HepG2 (cell line): Measurements from ENCODE around the gene CYP2A13. TPM values are rescaled to one million over a fixed set of nuclear protein-coding genes. Genes with fewer than 3 reads are reported as not detected.

Source experiments
- ATAC-seq: fragments of 200-7000 bp; cut with Tn5 transposase; 3 replicates; pipeline ENCODE4 v1.9.1; 2020; ENCODE audit warnings: mild to moderate bottlenecking, moderate library complexity
- BruUV-seq: library from RNA; stranded (reverse); fragments of 400-500 nt; replicated peaks from 2 replicates; lab custom pipeline; 2021; lab: Mats Ljungman, UMichigan
- CTCF ChIA-PET: fragments of 300-600 bp; formaldehyde crosslinking; extraction: SDS; loops from one replicate; lab custom pipeline; 2021; ENCODE audit warnings: low total read pairs, inconsistent platforms, low intra/inter-chr PET ratio; lab: Yijun Ruan, JAX
- POLR2A ChIA-PET: fragments of 350-600 bp; sonication (Branson Sonifier 250); formaldehyde crosslinking; loops from one replicate; lab custom pipeline; 2020; ENCODE audit warnings: antibody characterized with exemption, inconsistent platforms; lab: Yijun Ruan, JAX
- DNase-seq: peaks from one replicate; pipeline ENCODE4 v3.0.0-alpha.2; 2015; ENCODE audit warnings: low spot score
- FAIRE-seq: peaks from 3 replicates; lab custom pipeline; 2011; peaks lifted over from hg19 to GRCh38; lab: Jason Lieb, UNC
- H2AFZ ChIP-seq: one replicate; pipeline ENCODE4 v1.6.1; 2011; ENCODE audit warnings: low read length, inconsistent platforms
- H3K27ac ChIP-seq: fragments of 300-600 bp; 3 replicates; pipeline ENCODE4 v1.8.0; 2011; ENCODE audit warnings: mixed run types, mild to moderate bottlenecking, mixed read lengths, low read length, inconsistent platforms; ENCODE audit not compliant: insufficient read depth; ENCODE audit errors: extremely low read length
- H3K27me3 ChIP-seq, 2 experiments: fragments of 200-600 bp in 1 of 2; 2 replicates in 1 of 2; 3 replicates in 1 of 2; pipeline versions ENCODE4 v1.6.0 to v1.8.0; 2011; ENCODE audit warnings: low read length in 2 of 2, mild to moderate bottlenecking in 2 of 2, moderate library complexity in 2 of 2, inconsistent platforms in 1 of 2; ENCODE audit not compliant: insufficient read depth in 2 of 2, control insufficient read depth in 1 of 2
- H3K36me3 ChIP-seq, 2 experiments: fragments of 200-600 bp in 1 of 2; replicated peaks in 1 of 2; 2 replicates in 1 of 2; 3 replicates in 1 of 2; pipeline versions ENCODE4 v1.5.1 to v1.8.0; 2011; ENCODE audit warnings: low read length in 2 of 2, inconsistent platforms in 1 of 2; ENCODE audit not compliant: insufficient read depth in 2 of 2, control insufficient read depth in 1 of 2
- H3K4me1 ChIP-seq: 2 replicates; pipeline ENCODE4 v1.5.1; 2012; ENCODE audit warnings: low read length, inconsistent platforms; ENCODE audit not compliant: insufficient read depth
- H3K4me2 ChIP-seq: 2 replicates; pipeline ENCODE4 v1.6.0; 2011; ENCODE audit warnings: low read depth, low read length, inconsistent platforms
- H3K4me3 ChIP-seq, 3 experiments: fragments of 200-600 bp in 1 of 3; sonication (generic), shearing (Covaris generic) in 1 of 3; replicated peaks in 1 of 3; 2 replicates each; pipeline ENCODE4 v1.5.1; 2011 to 2016; ENCODE audit warnings: low read length in 3 of 3, inconsistent platforms in 2 of 3, low read depth in 2 of 3, mild to moderate bottlenecking in 2 of 3, control low read depth in 1 of 3, mixed read lengths in 1 of 3; ENCODE audit not compliant: insufficient read depth in 1 of 3
- H3K79me2 ChIP-seq: one replicate; pipeline ENCODE4 v1.6.1; 2011; ENCODE audit warnings: low read length, inconsistent platforms; ENCODE audit not compliant: insufficient read depth
- H3K9ac ChIP-seq: 2 replicates; pipeline ENCODE4 v1.6.0; 2011; ENCODE audit warnings: mild to moderate bottlenecking, low read depth, low read length, inconsistent platforms; ENCODE audit not compliant: insufficient read depth
- H3K9me3 ChIP-seq: 2 replicates; pipeline ENCODE4 v1.5.1; 2012; ENCODE audit warnings: mild to moderate bottlenecking, low read length
- H4K20me1 ChIP-seq: 2 replicates; pipeline ENCODE4 v1.6.0; 2011; ENCODE audit warnings: inconsistent platforms, mild to moderate bottlenecking, low read length, moderate library complexity; ENCODE audit not compliant: insufficient read depth
- CC2D1A ChIP-seq: sonication (generic); formaldehyde crosslinking; IDR thresholded peaks from 2 replicates; pipeline ENCODE4 v1.8.1; 2023; ENCODE audit warnings: mild to moderate bottlenecking, missing genetic modification reagents
- CREM ChIP-seq, 2 experiments: sonication (generic) in 1 of 2; formaldehyde crosslinking in 1 of 2; IDR thresholded peaks; 2 replicates each; pipeline versions ENCODE4 v1.4.0 to v1.6.1; 2016 to 2020; ENCODE audit warnings: antibody characterized with exemption in 1 of 2, mild to moderate bottlenecking in 1 of 2, missing genetic modification reagents in 1 of 2
- HCFC1 ChIP-seq: fragments of 150-350 bp; IDR thresholded peaks from 2 replicates; pipeline ENCODE4 v1.6.1; 2014; ENCODE audit warnings: low read depth, low read length
- HMG20B ChIP-seq: conservative IDR thresholded peaks from 2 replicates; pipeline ENCODE4 v1.6.1; 2016; ENCODE audit warnings: missing genetic modification reagents, missing compliant biosample characterization
- HOXD1 ChIP-seq: sonication (generic); formaldehyde crosslinking; IDR thresholded peaks from 2 replicates; pipeline ENCODE4 v1.5.0; 2020; ENCODE audit warnings: missing genetic modification reagents
- IRF2 ChIP-seq: IDR thresholded peaks from 2 replicates; pipeline ENCODE4 v1.6.1; 2018; ENCODE audit warnings: missing genetic modification reagents, missing compliant biosample characterization
- MBD4 ChIP-seq: IDR thresholded peaks from 2 replicates; pipeline ENCODE4 v1.6.1; 2012; ENCODE audit warnings: low read length, inconsistent platforms, borderline replicate concordance
- NFATC3 ChIP-seq: sonication (generic); formaldehyde crosslinking; IDR thresholded peaks from 2 replicates; pipeline ENCODE4 v1.5.1; 2020; ENCODE audit warnings: mild to moderate bottlenecking, missing genetic modification reagents
- NFIC ChIP-seq: IDR thresholded peaks from 2 replicates; pipeline ENCODE4 v1.6.1; 2012; ENCODE audit warnings: mild to moderate bottlenecking, low read length, inconsistent platforms
- NFYB ChIP-seq: sonication (generic); formaldehyde crosslinking; IDR thresholded peaks from 2 replicates; pipeline ENCODE4 v1.4.0; 2020; ENCODE audit warnings: missing genetic modification reagents
- ZBTB42 ChIP-seq: sonication (generic); formaldehyde crosslinking; IDR thresholded peaks from 2 replicates; pipeline ENCODE4 v1.5.0; 2020; ENCODE audit warnings: mild to moderate bottlenecking, missing genetic modification reagents
- ZNF138 ChIP-seq: sonication (generic); formaldehyde crosslinking; IDR thresholded peaks from 2 replicates; pipeline ENCODE4 v1.5.0; 2020; ENCODE audit warnings: mild to moderate bottlenecking, low read depth, missing genetic modification reagents
- ZNF563 ChIP-seq: sonication (generic); formaldehyde crosslinking; IDR thresholded peaks from 2 replicates; pipeline ENCODE4 v1.8.0; 2022; ENCODE audit warnings: mild to moderate bottlenecking, moderate library complexity, missing genetic modification reagents
- ZNF567 ChIP-seq: sonication (generic); formaldehyde crosslinking; IDR thresholded peaks from 2 replicates; pipeline ENCODE4 v1.8.1; 2023; ENCODE audit warnings: mild to moderate bottlenecking, missing genetic modification reagents, borderline replicate concordance
- ZNF569 ChIP-seq: sonication (generic); formaldehyde crosslinking; IDR thresholded peaks from 2 replicates; pipeline ENCODE4 v1.5.0; 2020; ENCODE audit warnings: mild to moderate bottlenecking, missing genetic modification reagents, moderate library complexity, borderline replicate concordance
- ZNF570 ChIP-seq: sonication (generic); formaldehyde crosslinking; IDR thresholded peaks from 2 replicates; pipeline ENCODE4 v1.4.0; 2020; ENCODE audit warnings: mild to moderate bottlenecking, missing genetic modification reagents, borderline replicate concordance
- WGBS: methylation state at CpG from one replicate; pipeline ENCODE4 v1.1.6; 2017; ENCODE audit warnings: low lambda C conversion rate; 5-methylcytosine and 5-hydroxymethylcytosine counted together
- in situ Hi-C: cut with HindIII; loops from 2 replicates; pipeline ENCODE4 v1.10.0; 2017; ENCODE audit warnings: low pct_unique_long_range_greater_than_20kb; ENCODE audit not compliant: extremely low pct_ligation_motif_present
- intact Hi-C: fragments of 100-400 bp; cut with micrococcal nuclease; formaldehyde crosslinking; loops from one replicate; pipeline ENCODE4 v1.10.0; 2022; ENCODE audit not compliant: unreplicated experiment
- polyA plus RNA-seq, 8 experiments: library from polyadenylated mRNA; depleted of rRNA in 3 of 8; stranded (reverse) in 7 of 8; unstranded in 1 of 8; fragments of >200 nt; fragmentation: Illumina TruSeq in 4 of 8; extraction: Trizol in 4 of 8; gene quantifications; 2 replicates each; pipeline versions ENCODE4 v1.2.1 to v1.2.3, GENCODE V29; 2011 to 2016; ENCODE audit warnings: low read depth in 4 of 8, missing spikeins in 1 of 8, mixed read lengths in 1 of 8; ENCODE audit not compliant: insufficient read depth in 1 of 8
- total RNA-seq, 5 experiments: library from RNA; depleted of rRNA; stranded (reverse); fragments of >200 nt; fragmentation: Illumina TruSeq; extraction: Trizol; gene quantifications; 2 replicates each; pipeline ENCODE4 v1.2.3, GENCODE V29; 2016; ENCODE audit warnings: low read depth in 1 of 5
- TF ChIP-seq, protein P1 (sequence below): sonication (generic); formaldehyde crosslinking; IDR thresholded peaks from 2 replicates; pipeline ENCODE4 v1.5.0; 2020; ENCODE audit warnings: mild to moderate bottlenecking, missing genetic modification reagents
- TF ChIP-seq, protein P2 (sequence below): sonication (generic); formaldehyde crosslinking; IDR thresholded peaks from 2 replicates; pipeline ENCODE4 v1.5.0; 2020; ENCODE audit warnings: mild to moderate bottlenecking, missing genetic modification reagents
- TF ChIP-seq, protein P3 (sequence below): sonication (generic); formaldehyde crosslinking; IDR thresholded peaks from 2 replicates; pipeline ENCODE4 v1.5.1; 2020; ENCODE audit warnings: missing genetic modification reagents, mild to moderate bottlenecking, borderline replicate concordance

CYP2A13 gene
- total and polyA plus RNA-seq, 2 of the 13 experiments (the other 11 are each of a cell fraction or from before 2014, with no cell fraction given): not detected

DNA sequence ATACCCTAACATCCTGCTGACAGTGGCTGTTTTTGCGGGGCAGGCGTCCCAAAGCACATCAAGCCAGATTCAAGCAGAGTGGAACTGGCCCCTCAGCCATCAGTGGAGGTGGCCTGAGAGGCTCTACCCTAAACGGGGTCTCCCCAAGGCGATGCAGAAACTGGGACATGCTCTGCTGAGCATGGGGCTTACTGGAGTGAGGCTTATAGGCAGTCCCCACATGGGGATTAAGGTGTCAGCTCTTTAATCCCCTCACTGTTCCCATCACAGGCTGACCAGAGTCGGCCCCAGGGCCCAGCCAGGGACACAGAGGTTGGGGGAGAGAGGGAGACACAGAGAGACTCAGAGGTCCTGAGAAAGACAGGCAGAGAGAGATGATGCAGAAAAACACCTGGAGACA, 42.9 kb downstream of the CYP2A13 start (continued):
- TF ChIP-seq HCFC1 (no peak), ZNF138 (CRISPR knock-in tag) (no peak), HMG20B (CRISPR knock-in tag) (no peak), NFYB (CRISPR knock-in tag) (no peak)

DNA sequence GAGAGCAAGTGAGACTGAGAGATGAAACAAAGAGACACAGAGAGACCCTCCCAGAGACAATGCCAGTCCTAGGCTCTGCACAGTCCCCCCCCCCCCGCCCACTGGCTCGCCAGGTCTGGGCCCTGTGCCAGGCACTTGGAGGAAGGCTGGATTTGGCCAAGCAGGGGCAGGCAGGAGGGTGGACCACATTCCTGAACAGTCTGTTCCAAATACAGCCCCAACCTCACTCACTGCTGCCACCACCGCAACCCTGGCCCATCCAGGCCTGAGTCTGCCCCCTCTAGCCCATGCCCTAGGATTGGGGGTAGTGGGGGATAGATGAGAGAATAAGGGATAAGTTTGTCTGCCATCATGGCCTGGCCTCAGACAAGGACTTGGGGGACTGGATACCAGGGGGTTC, 45.0 kb downstream of the CYP2A13 start:
- Histone ChIP-seq H3K27me3 (peaks cover 1 to 4% of the 10 kb centered on the region in 2 experiments; a peak in 4 of 5 replicates), H3K27ac (no peak overlapping the region), H3K79me2 (no peaks in the 10 kb centered on the region), H2AFZ (no peak overlapping the region), H3K36me3 (no peaks in the 10 kb centered on the region), H4K20me1 (no peaks in the 10 kb centered on the region), H3K9ac (no peak overlapping the region), H3K4me1 (no peaks in the 10 kb centered on the region), H3K9me3 (no peaks in the 10 kb centered on the region), H3K4me3 (no peak overlapping the region), H3K4me2 (no peak overlapping the region)
- DNase-seq (no peak), FAIRE-seq (no peak), ATAC-seq (no peak)
- intact Hi-C loops: no loop called here
- CTCF ChIA-PET: no interaction called here
- POLR2A ChIA-PET: no interaction called here
- in situ Hi-C loops: loop anchor here (10.0 to 25.0 kb wide), 2 partner anchors 318 to 471 kb away; no protein-coding TSS in a partner anchor
- 17% methylated on average over 2 of the region's 3 CpGs for WGBS
- BruUV-seq: no TSS peak
- TF ChIP-seq ZNF570 (CRISPR knock-in tag) (no peak), CC2D1A (no peak), ZBTB42 (no peak), CREM (IDR thresholded peaks at IDR 0.05) (no peak), CREM (CRISPR knock-in tag; IDR thresholded peaks at IDR 0.05) (no peak), ZNF567 (CRISPR knock-in tag) (no peak), NFIC (no peak), IRF2 (no peak), ZNF569 (CRISPR knock-in tag) (no peak), NFATC3 (no peak), HOXD1 (CRISPR knock-in tag) (no peak), MBD4 (no peak), ZNF563 (CRISPR knock-in tag) (no peak)
- TF ChIP-seq, protein P1, sequence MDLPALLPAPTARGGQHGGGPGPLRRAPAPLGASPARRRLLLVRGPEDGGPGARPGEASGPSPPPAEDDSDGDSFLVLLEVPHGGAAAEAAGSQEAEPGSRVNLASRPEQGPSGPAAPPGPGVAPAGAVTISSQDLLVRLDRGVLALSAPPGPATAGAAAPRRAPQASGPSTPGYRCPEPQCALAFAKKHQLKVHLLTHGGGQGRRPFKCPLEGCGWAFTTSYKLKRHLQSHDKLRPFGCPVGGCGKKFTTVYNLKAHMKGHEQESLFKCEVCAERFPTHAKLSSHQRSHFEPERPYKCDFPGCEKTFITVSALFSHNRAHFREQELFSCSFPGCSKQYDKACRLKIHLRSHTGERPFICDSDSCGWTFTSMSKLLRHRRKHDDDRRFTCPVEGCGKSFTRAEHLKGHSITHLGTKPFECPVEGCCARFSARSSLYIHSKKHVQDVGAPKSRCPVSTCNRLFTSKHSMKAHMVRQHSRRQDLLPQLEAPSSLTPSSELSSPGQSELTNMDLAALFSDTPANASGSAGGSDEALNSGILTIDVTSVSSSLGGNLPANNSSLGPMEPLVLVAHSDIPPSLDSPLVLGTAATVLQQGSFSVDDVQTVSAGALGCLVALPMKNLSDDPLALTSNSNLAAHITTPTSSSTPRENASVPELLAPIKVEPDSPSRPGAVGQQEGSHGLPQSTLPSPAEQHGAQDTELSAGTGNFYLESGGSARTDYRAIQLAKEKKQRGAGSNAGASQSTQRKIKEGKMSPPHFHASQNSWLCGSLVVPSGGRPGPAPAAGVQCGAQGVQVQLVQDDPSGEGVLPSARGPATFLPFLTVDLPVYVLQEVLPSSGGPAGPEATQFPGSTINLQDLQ (CRISPR knock-in tag): no peak
- TF ChIP-seq, protein P2, sequence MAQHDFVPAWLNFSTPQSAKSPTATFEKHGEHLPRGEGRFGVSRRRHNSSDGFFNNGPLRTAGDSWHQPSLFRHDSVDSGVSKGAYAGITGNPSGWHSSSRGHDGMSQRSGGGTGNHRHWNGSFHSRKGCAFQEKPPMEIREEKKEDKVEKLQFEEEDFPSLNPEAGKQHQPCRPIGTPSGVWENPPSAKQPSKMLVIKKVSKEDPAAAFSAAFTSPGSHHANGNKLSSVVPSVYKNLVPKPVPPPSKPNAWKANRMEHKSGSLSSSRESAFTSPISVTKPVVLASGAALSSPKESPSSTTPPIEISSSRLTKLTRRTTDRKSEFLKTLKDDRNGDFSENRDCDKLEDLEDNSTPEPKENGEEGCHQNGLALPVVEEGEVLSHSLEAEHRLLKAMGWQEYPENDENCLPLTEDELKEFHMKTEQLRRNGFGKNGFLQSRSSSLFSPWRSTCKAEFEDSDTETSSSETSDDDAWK (CRISPR knock-in tag): no peak
- TF ChIP-seq, protein P3, sequence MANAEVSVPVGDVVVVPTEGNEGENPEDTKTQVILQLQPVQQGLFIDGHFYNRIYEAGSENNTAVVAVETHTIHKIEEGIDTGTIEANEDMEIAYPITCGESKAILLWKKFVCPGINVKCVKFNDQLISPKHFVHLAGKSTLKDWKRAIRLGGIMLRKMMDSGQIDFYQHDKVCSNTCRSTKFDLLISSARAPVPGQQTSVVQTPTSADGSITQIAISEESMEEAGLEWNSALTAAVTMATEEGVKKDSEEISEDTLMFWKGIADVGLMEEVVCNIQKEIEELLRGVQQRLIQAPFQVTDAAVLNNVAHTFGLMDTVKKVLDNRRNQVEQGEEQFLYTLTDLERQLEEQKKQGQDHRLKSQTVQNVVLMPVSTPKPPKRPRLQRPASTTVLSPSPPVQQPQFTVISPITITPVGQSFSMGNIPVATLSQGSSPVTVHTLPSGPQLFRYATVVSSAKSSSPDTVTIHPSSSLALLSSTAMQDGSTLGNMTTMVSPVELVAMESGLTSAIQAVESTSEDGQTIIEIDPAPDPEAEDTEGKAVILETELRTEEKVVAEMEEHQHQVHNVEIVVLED (CRISPR knock-in tag): no peak
